A673 (cell line): Measurements from ENCODE around the gene TRPM2. TPM values are rescaled to one million over a fixed set of nuclear protein-coding genes. Genes with fewer than 3 reads are reported as not detected.
"Not testable (repeated sequence)": the region's sequence is repeated elsewhere in the genome, so short reads cannot be mapped to it uniquely, and the experiment has no call there.

ENCODE experiments used
- BruUV-seq: library from RNA; stranded (reverse); fragments of 400-500 nt; replicated peaks from 2 replicates; lab custom pipeline; 2021; lab: Mats Ljungman, UMichigan
- CTCF ChIA-PET: fragments of 300-600 bp; sonication (Branson Sonifier 250); formaldehyde crosslinking; loops from one replicate; lab custom pipeline; 2022; ENCODE audit warnings: antibody characterized with exemption; lab: Charles Lee
- POLR2A ChIA-PET: fragments of 300-600 bp; sonication (Branson Sonifier 250); formaldehyde crosslinking; loops from one replicate; lab custom pipeline; 2022; ENCODE audit warnings: antibody characterized with exemption; ENCODE audit not compliant: low non-redundant PET; lab: Charles Lee
- DNase-seq: peaks from one replicate; pipeline ENCODE4 v3.0.0-alpha.2; 2015; ENCODE audit warnings: low spot score
- H3K27ac ChIP-seq: fragments of 200-600 bp; sonication (generic); 2 replicates; pipeline ENCODE4 v1.5.1; 2016; ENCODE audit warnings: mixed run types, low read depth, mild to moderate bottlenecking, mixed read lengths, antibody characterized with exemption, low read length; ENCODE audit not compliant: poor library complexity, severe bottlenecking
- H3K27me3 ChIP-seq: fragments of 200-600 bp; sonication (generic); replicated peaks from 2 replicates; pipeline ENCODE4 v1.6.1; 2017; ENCODE audit warnings: mixed run types, low read depth, mild to moderate bottlenecking, mixed read lengths, antibody characterized with exemption, low read length; ENCODE audit not compliant: insufficient read depth, poor library complexity
- H3K36me3 ChIP-seq: fragments of 200-600 bp; sonication (generic); 2 replicates; pipeline ENCODE4 v1.6.1; 2016; ENCODE audit warnings: mixed run types, mild to moderate bottlenecking, mixed read lengths, antibody characterized with exemption, low read length; ENCODE audit not compliant: insufficient read depth, poor library complexity, severe bottlenecking
- H3K4me1 ChIP-seq: fragments of 200-600 bp; sonication (generic); 2 replicates; pipeline ENCODE4 v1.6.1; 2017; ENCODE audit warnings: mixed run types, mild to moderate bottlenecking, mixed read lengths, antibody characterized with exemption, low read length; ENCODE audit not compliant: insufficient read depth, poor library complexity, severe bottlenecking
- H3K4me3 ChIP-seq: fragments of 200-600 bp; sonication (generic); 2 replicates; pipeline ENCODE4 v1.5.1; 2016; ENCODE audit warnings: low read depth, mixed run types, mild to moderate bottlenecking, mixed read lengths, low read length; ENCODE audit not compliant: poor library complexity, severe bottlenecking
- H3K9me3 ChIP-seq: fragments of 200-600 bp; sonication (generic); 2 replicates; pipeline ENCODE4 v1.6.1; 2016; ENCODE audit warnings: mixed run types, low read depth, mild to moderate bottlenecking, mixed read lengths, antibody characterized with exemption, low read length; ENCODE audit not compliant: poor library complexity, severe bottlenecking
- EZH2 ChIP-seq: fragments of 200-600 bp; sonication (generic); IDR thresholded peaks from 2 replicates; pipeline ENCODE4 v1.6.1; 2017; ENCODE audit warnings: borderline replicate concordance, low read depth, mild to moderate bottlenecking, mixed read lengths, antibody characterized with exemption, low read length; ENCODE audit not compliant: poor library complexity, severe bottlenecking
- intact Hi-C: fragments of 100-400 bp; cut with micrococcal nuclease; formaldehyde crosslinking; loops from one replicate; pipeline ENCODE4 v1.10.0; 2022; ENCODE audit not compliant: unreplicated experiment
- total RNA-seq: library from RNA; stranded (reverse); gene quantifications from 2 replicates; pipeline ENCODE4 v1.2.3, GENCODE V29; 2021
- TF ChIP-seq, protein P1 (sequence below): fragments of 300-800, 200-600 bp; sonication (generic); conservative IDR thresholded peaks from 2 replicates; pipeline ENCODE4 v1.5.1; 2017; ENCODE audit warnings: low read depth, mild to moderate bottlenecking, antibody characterized with exemption, low read length, moderate library complexity, mixed read lengths

The TRPM2 gene
- total RNA-seq, 1 experiment from 2014 or later = 0.21 TPM

DNA sequence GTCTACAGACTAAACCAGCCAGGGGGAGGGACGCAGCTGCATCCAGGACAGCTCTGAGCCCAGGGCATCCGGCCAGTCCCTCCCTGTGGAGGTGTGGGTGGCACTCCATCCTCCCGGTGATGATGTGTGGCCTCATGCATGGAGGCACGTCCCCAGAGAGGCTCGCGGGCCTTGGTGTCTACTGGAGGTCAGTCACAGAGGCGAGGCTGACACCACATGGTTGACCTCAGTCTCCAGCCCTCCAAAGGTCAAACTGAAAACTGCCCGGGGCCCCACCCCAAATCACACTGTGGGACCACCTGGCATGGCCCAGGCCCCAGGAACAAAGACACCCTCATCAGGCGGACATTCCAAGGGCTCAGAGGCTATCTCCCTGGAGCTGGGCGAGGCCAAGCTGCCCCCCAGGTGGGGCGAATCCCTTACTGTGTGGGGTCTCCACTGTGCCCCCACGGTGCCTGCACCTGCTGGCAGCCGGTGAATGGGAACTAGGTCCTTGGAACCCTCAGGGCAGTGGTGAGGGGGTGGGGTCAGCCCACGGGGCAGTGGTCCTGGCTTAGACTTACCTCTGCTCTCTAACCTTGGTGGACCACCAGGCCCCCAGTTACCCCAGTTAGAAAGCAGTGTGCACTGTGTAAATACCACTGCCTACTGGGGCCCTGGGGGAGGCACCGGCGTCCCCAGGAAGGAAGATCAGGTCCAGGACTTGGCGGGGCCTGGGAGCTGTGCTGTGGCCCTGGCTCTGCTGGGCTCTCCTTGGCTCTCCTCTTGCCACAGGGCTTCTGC, 49.1 kb downstream of the TRPM2 start:
- BruUV-seq = no TSS peak
- Histone ChIP-seq H3K36me3 (no peaks in the 10 kb centered on the region), H3K4me1 (no peaks in the 10 kb centered on the region), H3K27me3 (no peaks in the 10 kb centered on the region), H3K27ac (no peak overlapping the region), H3K4me3 (no peak overlapping the region), H3K9me3 (no peaks in the 10 kb centered on the region)
- intact Hi-C loops = no loop called here
- no peak for TF ChIP-seq EZH2
- TF ChIP-seq, protein P1, sequence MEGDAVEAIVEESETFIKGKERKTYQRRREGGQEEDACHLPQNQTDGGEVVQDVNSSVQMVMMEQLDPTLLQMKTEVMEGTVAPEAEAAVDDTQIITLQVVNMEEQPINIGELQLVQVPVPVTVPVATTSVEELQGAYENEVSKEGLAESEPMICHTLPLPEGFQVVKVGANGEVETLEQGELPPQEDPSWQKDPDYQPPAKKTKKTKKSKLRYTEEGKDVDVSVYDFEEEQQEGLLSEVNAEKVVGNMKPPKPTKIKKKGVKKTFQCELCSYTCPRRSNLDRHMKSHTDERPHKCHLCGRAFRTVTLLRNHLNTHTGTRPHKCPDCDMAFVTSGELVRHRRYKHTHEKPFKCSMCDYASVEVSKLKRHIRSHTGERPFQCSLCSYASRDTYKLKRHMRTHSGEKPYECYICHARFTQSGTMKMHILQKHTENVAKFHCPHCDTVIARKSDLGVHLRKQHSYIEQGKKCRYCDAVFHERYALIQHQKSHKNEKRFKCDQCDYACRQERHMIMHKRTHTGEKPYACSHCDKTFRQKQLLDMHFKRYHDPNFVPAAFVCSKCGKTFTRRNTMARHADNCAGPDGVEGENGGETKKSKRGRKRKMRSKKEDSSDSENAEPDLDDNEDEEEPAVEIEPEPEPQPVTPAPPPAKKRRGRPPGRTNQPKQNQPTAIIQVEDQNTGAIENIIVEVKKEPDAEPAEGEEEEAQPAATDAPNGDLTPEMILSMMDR = no peak
- ChIA-PET CTCF (no interaction called here), POLR2A (no interaction called here)
- DNase-seq = no peak

DNA sequence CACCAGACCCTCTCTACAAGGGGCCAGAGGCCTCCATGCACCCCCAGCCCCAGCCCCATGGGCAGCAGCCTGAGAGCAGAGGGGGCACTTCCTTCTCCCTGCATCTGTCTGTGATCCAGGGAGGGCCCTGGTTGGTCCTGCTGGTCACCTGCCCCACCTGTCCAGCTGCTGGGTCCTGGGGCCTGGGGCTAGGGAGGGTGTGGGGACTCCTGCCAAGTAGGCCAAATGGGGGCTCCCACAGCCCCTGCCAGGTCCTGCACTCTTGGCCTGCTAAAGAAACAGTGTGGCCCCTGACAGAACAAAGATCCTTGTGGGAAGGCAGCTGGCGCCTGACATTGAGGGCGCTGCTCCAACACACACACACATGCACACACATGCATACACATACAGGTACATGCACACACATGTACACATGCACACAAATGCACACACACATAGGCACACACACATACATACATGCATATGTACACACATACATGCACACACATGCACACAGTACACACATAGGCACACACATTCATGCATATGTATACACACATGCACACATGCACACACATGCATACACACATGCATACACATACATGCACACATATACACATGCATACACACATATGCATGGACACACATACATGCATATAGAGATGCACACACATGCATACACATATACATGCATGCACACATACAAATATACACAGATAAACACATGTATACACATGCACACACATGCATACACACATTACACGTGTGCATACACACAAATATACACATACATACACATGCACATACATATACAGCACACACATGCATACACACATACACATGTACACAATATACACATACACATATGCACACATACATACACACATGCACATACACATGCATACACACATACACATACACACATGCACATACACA, 49.9 kb downstream of the TRPM2 start:
- no peak overlapping the region for H3K4me3 ChIP-seq
- ChIA-PET CTCF (no interaction called here), POLR2A (no interaction called here)
- TF ChIP-seq, protein P1 = no peak
- TF ChIP-seq EZH2 = no peak
- BruUV-seq = no TSS peak
- no peaks in the 10 kb centered on the region for H3K36me3 ChIP-seq
- intact Hi-C loops = no loop called here
- no peaks in the 10 kb centered on the region for H3K9me3 ChIP-seq
- DNase-seq = no peak
- no peaks in the 10 kb centered on the region for H3K4me1 ChIP-seq
- no peaks in the 10 kb centered on the region for H3K27me3 ChIP-seq
- H3K27ac ChIP-seq = no peak overlapping the region

- H3K27ac ChIP-seq, H3K4me1 ChIP-seq, BruUV-seq, H3K27me3 ChIP-seq, H3K4me3 ChIP-seq, H3K36me3 ChIP-seq, intact Hi-C loops, DNase-seq, CTCF ChIA-PET, H3K9me3 ChIP-seq, POLR2A ChIA-PET: not testable (repeated sequence)
These were observed 51.1 kb downstream of the TRPM2 start for GRCh38 chr21:44404482-44404881.
